HCT116 (cell line): ENCODE results near the gene CDH24. TPM values are rescaled to one million over a fixed set of nuclear protein-coding genes. Genes with fewer than 3 reads are reported as not detected.

ENCODE experiments used
- ATAC-seq: fragments of 200-7000 bp; cut with Tn5 transposase; 2 replicates; pipeline ENCODE4 v1.9.1; 2020; ENCODE audit warnings: mild to moderate bottlenecking, moderate library complexity
- BruUV-seq: library from RNA; stranded (reverse); fragments of 400-500 nt; replicated peaks from 2 replicates; lab custom pipeline; 2021; lab: Mats Ljungman, UMichigan
- CTCF ChIA-PET: fragments of 300-600 bp; sonication (Branson Sonifier 250); formaldehyde crosslinking; loops from one replicate; lab custom pipeline; 2021; ENCODE audit warnings: antibody characterized with exemption; lab: Charles Lee
- POLR2A ChIA-PET: fragments of 300-600, 350-600 bp; sonication (Branson Sonifier 250); formaldehyde crosslinking; loops from one replicate; lab custom pipeline; 2021; ENCODE audit warnings: antibody characterized with exemption; lab: Charles Lee
- RAD21 ChIA-PET, 2 experiments: fragments of 300-600 bp; sonication (Branson Sonifier 250); formaldehyde crosslinking; loops; one replicate each; lab custom pipeline; 2023; ENCODE audit warnings: low total read pairs in 2 of 2; ENCODE audit not compliant: uncharacterized antibody in 2 of 2, unreplicated experiment in 2 of 2, low non-redundant PET in 1 of 2; lab: Charles Lee
- DNase-seq: peaks from one replicate; pipeline ENCODE4 v3.0.0-alpha.2; 2010; ENCODE audit warnings: low read depth, low spot score
- H2AFZ ChIP-seq: fragments of 200-600 bp; shearing (Covaris generic), sonication (generic); 2 replicates; pipeline ENCODE4 v1.6.1; 2017; ENCODE audit warnings: low read depth, mixed run types, mixed read lengths, antibody characterized with exemption, low read length; ENCODE audit not compliant: poor library complexity, severe bottlenecking
- H3K27ac ChIP-seq: 2 replicates; pipeline ENCODE4 v1.5.1; 2012; ENCODE audit warnings: low read depth, low read length
- H3K27me3 ChIP-seq: fragments of 200-600 bp; sonication (generic); 2 replicates; pipeline ENCODE4 v1.6.1; 2016; ENCODE audit warnings: mixed run types, low read length, mixed read lengths; ENCODE audit not compliant: insufficient read depth
- H3K36me3 ChIP-seq, 2 experiments: fragments of 200-500 bp in 1 of 2; fragments of 200-600 bp in 1 of 2; sonication (Bioruptor generic) in 1 of 2; sonication (generic) in 1 of 2; 2 replicates each; pipeline versions ENCODE4 v1.5.1 to v1.6.1; 2014 to 2016; ENCODE audit warnings: low read length in 2 of 2, inconsistent platforms in 1 of 2, mixed read lengths in 1 of 2, mixed run types in 1 of 2; ENCODE audit not compliant: insufficient read depth in 2 of 2, control insufficient read depth in 1 of 2
- H3K4me1 ChIP-seq, 2 experiments: fragments of 200-600 bp in 1 of 2; sonication (generic) in 1 of 2; 2 replicates each; pipeline versions ENCODE4 v1.5.1 to v1.6.1; 2012 to 2017; ENCODE audit warnings: low read length in 2 of 2, inconsistent platforms in 1 of 2, mild to moderate bottlenecking in 1 of 2, mixed read lengths in 1 of 2, mixed run types in 1 of 2, moderate library complexity in 1 of 2; ENCODE audit not compliant: insufficient read depth in 2 of 2, control insufficient read depth in 1 of 2
- H3K4me2 ChIP-seq: fragments of 200-600 bp; sonication (generic); 2 replicates; pipeline ENCODE4 v1.6.1; 2017; ENCODE audit warnings: mixed run types, low read length, mixed read lengths
- H3K4me3 ChIP-seq, 2 experiments: fragments of 200-600 bp in 1 of 2; sonication (generic) in 1 of 2; replicated peaks in 1 of 2; 2 replicates each; pipeline ENCODE4 v1.5.1; 2011 to 2016; ENCODE audit warnings: low read length in 2 of 2, control low read depth in 1 of 2, low read depth in 1 of 2, mild to moderate bottlenecking in 1 of 2, mixed read lengths in 1 of 2, mixed run types in 1 of 2
- H3K79me2 ChIP-seq: fragments of 200-600 bp; sonication (generic); 2 replicates; pipeline ENCODE4 v1.6.1; 2017; ENCODE audit warnings: mild to moderate bottlenecking, mixed run types, low read length, moderate library complexity, mixed read lengths; ENCODE audit not compliant: insufficient read depth
- H3K9ac ChIP-seq: fragments of 200-600 bp; sonication (generic); 2 replicates; pipeline ENCODE4 v1.6.1; 2016; ENCODE audit warnings: low read length, mixed read lengths
- H3K9me2 ChIP-seq: fragments of 200-600 bp; sonication (generic), shearing (Covaris generic); 2 replicates; pipeline ENCODE4 v1.6.1; 2017; ENCODE audit warnings: mixed run types, mild to moderate bottlenecking, moderate library complexity; ENCODE audit not compliant: insufficient read depth
- H3K9me3 ChIP-seq, 2 experiments: fragments of 200-500 bp in 1 of 2; fragments of 200-600 bp in 1 of 2; sonication (Bioruptor generic) in 1 of 2; sonication (generic) in 1 of 2; 2 replicates each; pipeline ENCODE4 v1.6.1; 2014 to 2017; ENCODE audit warnings: low read length in 2 of 2, mixed read lengths in 2 of 2, inconsistent platforms in 1 of 2, low read depth in 1 of 2, mild to moderate bottlenecking in 1 of 2, mixed run types in 1 of 2, moderate library complexity in 1 of 2; ENCODE audit not compliant: control insufficient read depth in 1 of 2, insufficient read depth in 1 of 2
- H4K20me1 ChIP-seq: fragments of 200-600 bp; sonication (generic), shearing (Covaris generic); 2 replicates; pipeline ENCODE4 v1.6.1; 2017; ENCODE audit warnings: mixed run types, mild to moderate bottlenecking, moderate library complexity; ENCODE audit not compliant: insufficient read depth
- CEBPB ChIP-seq: IDR thresholded peaks from 2 replicates; pipeline ENCODE4 v1.6.1; 2012; ENCODE audit warnings: low read depth
- CTCF ChIP-seq, 3 experiments: fragments of 200-600 bp in 1 of 3; sonication (generic) in 1 of 3; IDR thresholded peaks in 2 of 3; conservative IDR thresholded peaks in 1 of 3; 2 replicates each; pipeline ENCODE4 v1.5.1; 2012 to 2017; ENCODE audit warnings: low read depth in 2 of 3, low read length in 2 of 3, antibody characterized with exemption in 1 of 3, borderline replicate concordance in 1 of 3, control low read depth in 1 of 3, mild to moderate bottlenecking in 1 of 3, mixed read lengths in 1 of 3, mixed run types in 1 of 3, moderate library complexity in 1 of 3; ENCODE audit not compliant: insufficient read depth in 1 of 3
- EGR1 ChIP-seq: IDR thresholded peaks from 2 replicates; pipeline ENCODE4 v1.6.1; 2012; ENCODE audit warnings: low read depth
- ELF1 ChIP-seq: IDR thresholded peaks from 2 replicates; pipeline ENCODE4 v1.6.1; 2012; ENCODE audit warnings: low read depth, borderline replicate concordance
- FOSL1 ChIP-seq: IDR thresholded peaks from 2 replicates; pipeline ENCODE4 v1.6.1; 2012; ENCODE audit warnings: low read depth
- POLR2A ChIP-seq: IDR thresholded peaks from 2 replicates; pipeline ENCODE4 v1.7.0; 2011; ENCODE audit warnings: borderline replicate concordance; ENCODE audit not compliant: insufficient read depth, insufficient read length; ENCODE audit errors: extremely low read depth
- POLR2AphosphoS5 ChIP-seq: IDR thresholded peaks from 2 replicates; pipeline ENCODE4 v1.6.1; 2011; ENCODE audit warnings: mild to moderate bottlenecking, low read depth, low read length, moderate library complexity
- RAD21 ChIP-seq: IDR thresholded peaks from 2 replicates; pipeline ENCODE4 v1.6.1; 2012; ENCODE audit warnings: low read depth, mild to moderate bottlenecking
- REST ChIP-seq: IDR thresholded peaks from 2 replicates; pipeline ENCODE4 v1.6.1; 2012; ENCODE audit warnings: low read depth
- TCF7L2 ChIP-seq: IDR thresholded peaks from 2 replicates; pipeline ENCODE4 v1.7.0; 2011; ENCODE audit warnings: borderline replicate concordance, inconsistent platforms; ENCODE audit not compliant: insufficient read depth, insufficient read length; ENCODE audit errors: extremely low read depth
- intact Hi-C: fragments of 100-400 bp; cut with micrococcal nuclease; formaldehyde crosslinking; loops from 2 replicates; pipeline ENCODE4 v1.10.0; 2022
- total RNA-seq: library from RNA; stranded (reverse); gene quantifications from one replicate; pipeline ENCODE4 v1.2.1, GENCODE V29; 2021; ENCODE audit not compliant: unreplicated experiment

The CDH24 gene
- total RNA-seq, 1 experiment from 2014 or later = 19.3 TPM

GRCh38 chr14:23000860-23001259 is 56.5 kb downstream of the CDH24 start:
- H3K9me2 ChIP-seq = no peaks in the 10 kb centered on the region
- no peaks in the 10 kb centered on the region for H3K9me3 ChIP-seq
- ATAC-seq = no peak
- no peak overlapping the region for H3K4me2 ChIP-seq
- no TSS peak for BruUV-seq
- ChIA-PET RAD21 (no interaction called here), POLR2A (no interaction called here), CTCF (interaction anchor here (0.8 to 2.5 kb wide), 2 partner anchors 14 to 72 kb away, joined by 3 to 10 read pairs; partner anchors contain the start of gene PRMT5)
- peaks cover 2 to 15% of the 10 kb centered on the region in 2 experiments for H3K4me1 ChIP-seq
- H3K4me3 ChIP-seq = no peak overlapping the region
- no peak overlapping the region for H3K9ac ChIP-seq
- H2AFZ ChIP-seq = no peak overlapping the region
- H3K36me3 ChIP-seq = no peaks in the 10 kb centered on the region
- no peak overlapping the region for H3K27ac ChIP-seq
- intact Hi-C loops = no loop called here
- H3K27me3 ChIP-seq = no peaks in the 10 kb centered on the region
- no peaks in the 10 kb centered on the region for H4K20me1 ChIP-seq
- DNase-seq = no peak
- no peaks in the 10 kb centered on the region for H3K79me2 ChIP-seq
- TF ChIP-seq EGR1 (no peak), POLR2AphosphoS5 (no peak), FOSL1 (no peak), CEBPB (no peak), REST (no peak), ELF1 (no peak), RAD21 (no peak), TCF7L2 (no peak), CTCF (IDR thresholded peaks at IDR 0.05 in 2 of 3, conservative IDR thresholded peaks at IDR 0.05 in 1 of 3; ENCODE audit: borderline replicate concordance in 1 of 3, insufficient read depth in 1 of 3, low read depth in 2 of 3, low read length in 2 of 3) (no peak), POLR2A (no peak)
- TF ChIP-seq, all 23 proteins: peak for 0
